HuH-7 (cell line): ENCODE results near the gene SLC26A11.
A peak's percentile ranks its signal among the peaks of the same experiment; 100 is the strongest.
"Not testable (repeated sequence)": the region's sequence is repeated elsewhere in the genome, so short reads cannot be mapped to it uniquely, and the experiment has no call there.

Source experiments
- DNase-seq: peaks from one replicate; pipeline ENCODE4 v3.0.0; 2011; ENCODE audit warnings: low spot score

The SLC26A11 gene

DNA sequence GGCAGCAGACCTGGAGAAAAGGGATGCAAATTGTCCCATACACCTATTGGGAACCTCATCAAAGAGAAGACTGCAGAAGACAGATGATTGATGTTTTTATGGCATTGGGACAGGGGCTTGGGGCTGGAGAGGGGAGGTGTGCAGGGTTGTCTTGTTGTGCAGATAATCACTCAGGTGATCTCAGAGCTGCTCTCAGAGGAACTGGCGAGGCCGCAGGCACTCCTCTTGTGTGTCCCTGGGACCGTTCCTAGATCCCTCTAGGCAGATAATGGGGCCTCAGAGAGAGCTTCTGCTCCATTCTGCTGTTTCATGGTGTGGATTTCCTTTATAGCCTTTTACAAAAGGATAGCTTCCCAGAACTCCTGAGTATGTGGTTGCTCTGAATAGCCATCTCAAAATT, 42.1 kb downstream of the SLC26A11 start:
- DNase-seq: no peak

- no peak for DNase-seq
Measured at GRCh38 chr17:80262775-80263244, 42.6 kb downstream of the SLC26A11 start.

- DNase-seq: peak; percentile 53
Measured at GRCh38 chr17:80263253-80264204, 43.3 kb downstream of the SLC26A11 start.

GRCh38 chr17:80264205-80265075, 44.2 kb downstream of the SLC26A11 start:
- DNase-seq: no peak

GRCh38 chr17:80265205-80266068, 45.2 kb downstream of the SLC26A11 start:
- DNase-seq: no peak

DNA sequence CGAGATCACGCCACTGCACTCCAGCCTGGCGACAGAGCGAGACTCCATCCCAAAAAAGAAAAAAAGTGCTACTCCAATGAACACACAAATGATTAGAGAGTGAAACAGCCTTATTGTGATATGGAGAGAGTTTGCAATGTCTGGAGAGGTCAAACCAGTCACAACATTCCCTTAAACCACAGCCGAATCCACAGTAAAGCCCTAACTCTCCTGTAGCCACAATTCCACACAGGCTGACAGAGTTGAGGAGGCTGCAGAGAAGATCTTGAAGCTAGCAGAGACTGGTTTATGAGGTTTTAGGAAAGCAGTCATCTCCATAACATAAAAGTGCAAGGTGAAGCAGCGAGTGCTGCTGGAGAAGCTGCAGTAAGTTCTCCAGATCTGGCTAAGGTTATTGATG, 47.2 kb downstream of the SLC26A11 start:
- DNase-seq: no peak

DNA sequence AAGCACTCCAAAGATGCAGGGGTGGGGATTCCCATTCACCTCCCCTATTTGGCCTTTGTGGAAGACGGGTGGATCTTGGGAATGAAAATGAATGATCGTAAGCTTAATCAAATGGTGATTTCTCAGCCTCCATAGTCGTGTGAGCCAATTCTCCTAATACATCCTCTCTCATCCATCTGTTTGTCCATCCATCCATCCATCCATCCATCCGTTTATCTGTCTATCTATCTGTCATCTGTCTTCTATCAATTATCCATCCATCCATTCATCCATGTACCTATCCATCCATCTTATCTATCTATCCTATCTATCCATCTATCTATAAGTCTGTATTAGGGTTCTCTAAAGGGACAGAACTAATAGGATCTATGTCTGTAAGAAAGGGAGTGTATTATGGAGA, 48.2 kb downstream of the SLC26A11 start:
- DNase-seq: no peak

- DNase-seq: no peak
Measured at GRCh38 chr17:80269405-80269807, 49.2 kb downstream of the SLC26A11 start.

DNA sequence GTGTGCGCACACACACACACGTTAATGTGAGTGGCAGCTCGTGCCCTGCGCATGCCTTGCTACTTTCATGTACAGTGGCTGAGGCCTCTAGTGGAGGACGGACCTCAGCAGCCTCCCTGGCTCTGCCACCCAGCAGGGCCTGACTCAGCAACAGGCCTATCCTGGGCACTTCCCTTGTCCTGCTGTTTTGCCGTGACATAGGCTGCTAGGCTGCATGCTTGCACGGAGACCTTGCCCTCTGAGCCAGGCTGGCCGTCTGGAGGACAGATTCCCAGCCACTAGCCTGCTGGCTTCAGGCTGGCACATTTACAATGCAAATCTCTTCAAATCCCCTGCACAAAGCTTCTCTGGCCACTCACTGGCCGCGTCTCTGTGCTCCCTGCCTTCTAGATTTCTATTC, 49.9 kb downstream of the SLC26A11 start:
- no peak for DNase-seq

- peak; percentile 77 for DNase-seq
Measured at GRCh38 chr17:80270836-80271235, 50.6 kb downstream of the SLC26A11 start.

GRCh38 chr17:80272366-80272765, 52.1 kb downstream of the SLC26A11 start:
- DNase-seq: no peak

GRCh38 chr17:80274331-80274730, 54.1 kb downstream of the SLC26A11 start:
- DNase-seq: no peak

DNA sequence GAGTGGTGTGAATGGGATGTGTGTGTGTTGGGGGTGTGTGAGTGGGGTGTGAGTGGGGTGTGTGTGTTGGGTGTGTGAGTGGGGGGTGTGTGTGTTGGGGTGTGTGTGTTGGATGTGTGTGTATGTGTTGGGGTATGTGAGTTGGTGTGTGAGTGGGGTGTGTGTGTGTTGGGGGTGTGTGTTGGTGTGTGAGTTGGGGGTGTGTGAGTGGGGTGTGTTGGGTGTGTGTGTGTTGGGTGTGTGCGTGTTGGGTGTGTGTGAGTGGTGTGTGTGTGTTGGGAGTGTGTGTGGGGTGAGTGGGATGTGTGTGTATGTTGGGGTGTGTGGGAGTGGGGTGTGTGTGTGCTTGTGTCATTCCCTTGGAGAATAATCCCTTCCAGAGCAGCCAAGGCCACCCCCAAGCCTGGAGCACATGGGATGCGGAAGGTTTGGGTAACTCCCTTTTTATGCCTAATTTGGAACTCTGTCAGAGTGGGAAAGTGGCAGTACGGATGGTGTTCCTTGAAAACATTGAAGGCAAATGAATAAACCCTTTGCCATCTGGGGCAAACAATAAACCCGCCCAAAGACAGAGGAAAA, 54.7 kb downstream of the SLC26A11 start:
- DNase-seq: no peak

GRCh38 chr17:80275857-80276256, 55.6 kb downstream of the SLC26A11 start:
- DNase-seq: not testable (repeated sequence)

DNA sequence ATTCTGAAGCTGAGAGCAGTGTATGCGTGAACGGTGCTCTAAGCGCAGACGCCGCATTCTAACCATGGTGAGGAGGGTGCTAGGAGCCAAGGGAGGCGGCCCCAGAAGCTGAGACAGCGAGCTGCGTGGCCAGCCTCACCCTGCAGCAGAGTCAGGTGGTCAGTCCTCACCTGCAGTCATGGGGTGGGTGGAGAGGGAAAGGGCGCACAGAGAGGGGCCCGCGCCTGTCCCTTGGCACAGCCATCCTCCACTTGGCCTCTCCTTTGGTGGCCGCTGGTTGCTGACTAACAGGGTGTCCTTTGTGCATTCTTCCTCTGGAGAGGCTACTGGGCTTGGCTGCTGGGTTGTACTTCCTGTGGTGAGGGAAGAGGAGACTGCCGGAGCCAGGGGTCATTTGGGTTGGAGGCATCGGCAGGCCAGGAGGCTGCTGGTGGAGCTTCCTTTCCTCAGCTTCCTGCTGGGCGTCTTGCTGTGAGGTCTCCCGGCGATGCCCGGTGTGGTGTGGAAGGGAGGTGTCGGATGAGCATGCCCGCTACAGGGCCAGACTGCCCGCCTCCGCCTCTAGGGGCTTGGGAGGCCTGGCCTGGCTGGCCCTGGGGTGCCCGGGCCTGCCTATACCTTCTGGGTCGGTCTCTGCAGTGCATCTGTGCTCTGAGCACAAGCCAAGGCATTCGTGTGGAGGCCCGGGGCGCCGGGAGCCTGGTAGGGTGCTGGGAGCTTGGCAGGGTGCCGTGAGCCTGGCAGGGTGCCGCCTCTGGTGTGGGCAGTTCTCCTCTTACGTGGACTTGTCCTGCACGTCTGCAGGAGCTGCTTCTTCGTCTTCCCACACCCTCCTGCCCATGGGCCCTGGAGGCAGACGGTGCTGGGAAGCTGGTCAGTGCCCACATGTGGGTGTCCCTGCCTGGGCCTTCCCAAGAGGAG, 57.8 kb downstream of the SLC26A11 start:
- DNase-seq: no peak

GRCh38 chr17:80279895-80280294, 59.7 kb downstream of the SLC26A11 start:
- DNase-seq: no peak

GRCh38 chr17:80281516-80281915, 61.3 kb downstream of the SLC26A11 start:
- DNase-seq: no peak

- DNase-seq: no peak
Measured at GRCh38 chr17:80283116-80283852, 63.1 kb downstream of the SLC26A11 start.

DNA sequence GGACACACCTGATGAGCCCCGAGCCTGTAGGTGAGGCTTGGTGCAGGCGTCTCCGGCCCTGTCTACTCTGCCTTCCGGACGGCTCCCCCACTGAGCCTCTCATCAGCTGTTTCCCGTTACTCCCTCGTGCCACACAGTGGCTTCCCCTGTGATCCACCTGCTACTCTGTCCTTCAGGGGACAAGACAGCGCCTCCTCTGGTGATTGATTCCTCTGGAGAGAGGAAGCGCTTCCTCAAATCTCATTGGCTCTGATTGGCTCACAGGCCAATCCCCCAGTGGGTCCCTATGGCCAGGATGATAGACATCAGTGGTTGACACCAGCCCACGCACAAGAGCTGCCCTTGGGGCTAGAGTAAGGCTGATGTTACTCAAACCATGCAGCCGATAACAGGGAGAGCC, 64.4 kb downstream of the SLC26A11 start:
- DNase-seq: no peak
